Progenitor cell of endocrine pancreas (in vitro differentiated cells): ENCODE data around the gene FNDC5. TPM values are rescaled to one million over a fixed set of nuclear protein-coding genes. Genes with fewer than 3 reads are reported as not detected.

Experiments used
- DNase-seq: peaks from one replicate; pipeline ENCODE4 v3.0.0; 2021; ENCODE audit warnings: low spot score; ENCODE audit not compliant: unreplicated experiment
- H3K27ac Mint-ChIP-seq: 2 replicates; pipeline ENCODE4 v1.8.0; 2021; ENCODE audit warnings: mild to moderate bottlenecking, moderate library complexity, mixed read lengths
- H3K27me3 Mint-ChIP-seq: 2 replicates; pipeline ENCODE4 v1.8.0; 2021; ENCODE audit warnings: mixed read lengths
- H3K36me3 Mint-ChIP-seq: 2 replicates; pipeline ENCODE4 v1.8.0; 2022; ENCODE audit warnings: mixed read lengths; ENCODE audit not compliant: insufficient read depth
- H3K4me1 Mint-ChIP-seq: 2 replicates; pipeline ENCODE4 v1.8.0; 2021; ENCODE audit warnings: low read depth, mixed read lengths
- H3K4me3 Mint-ChIP-seq: 2 replicates; pipeline ENCODE4 v1.8.0; 2021; ENCODE audit warnings: low read depth, mild to moderate bottlenecking, moderate library complexity, mixed read lengths
- H3K9me3 Mint-ChIP-seq: 2 replicates; pipeline ENCODE4 v1.8.0; 2021; ENCODE audit warnings: low read depth, mixed read lengths
- CTCF ChIP-seq: fragments of 200-600 bp; sonication (generic); IDR thresholded peaks from one replicate; pipeline ENCODE4 v1.5.0; 2021; ENCODE audit warnings: antibody characterized with exemption, mild to moderate bottlenecking; ENCODE audit not compliant: unreplicated experiment
- total RNA-seq: library from RNA; stranded (reverse); gene quantifications from 2 replicates; pipeline ENCODE4 v1.2.1, GENCODE V29; 2021

FNDC5 gene
- total RNA-seq, 1 donor from 2014 or later: 6.3 TPM

GRCh38 chr1:32892368-32893197, 21.9 kb upstream of the FNDC5 start:
- peak overlapping the region; percentile 40 for H3K4me3 Mint-ChIP-seq
- DNase-seq: peak; percentile 39
- H3K4me1 Mint-ChIP-seq: peaks cover 3% of the 10 kb centered on the region
- H3K27ac Mint-ChIP-seq: no peak overlapping the region
- H3K9me3 Mint-ChIP-seq: no peaks in the 10 kb centered on the region
- H3K27me3 Mint-ChIP-seq: peaks cover 72% of the 10 kb centered on the region
- no peaks in the 10 kb centered on the region for H3K36me3 Mint-ChIP-seq
- peak; percentile 89 for TF ChIP-seq CTCF

- no peak for DNase-seq
- H3K4me1 Mint-ChIP-seq: peaks cover 3% of the 10 kb centered on the region
- no peaks in the 10 kb centered on the region for H3K36me3 Mint-ChIP-seq
- no peak overlapping the region for H3K4me3 Mint-ChIP-seq
- H3K27me3 Mint-ChIP-seq: peaks cover 74% of the 10 kb centered on the region
- TF ChIP-seq CTCF: no peak
- H3K27ac Mint-ChIP-seq: no peak overlapping the region
- H3K9me3 Mint-ChIP-seq: no peaks in the 10 kb centered on the region
Observed at GRCh38 chr1:32891630-32892029, 20.9 kb upstream of the FNDC5 start.

- H3K4me3 Mint-ChIP-seq: no peak overlapping the region
- H3K4me1 Mint-ChIP-seq: peaks cover 3% of the 10 kb centered on the region
- H3K36me3 Mint-ChIP-seq: no peaks in the 10 kb centered on the region
- no peak for TF ChIP-seq CTCF
- no peak overlapping the region for H3K27ac Mint-ChIP-seq
- peaks cover 70% of the 10 kb centered on the region for H3K27me3 Mint-ChIP-seq
- DNase-seq: no peak
- H3K9me3 Mint-ChIP-seq: no peaks in the 10 kb centered on the region
Observed at GRCh38 chr1:32891241-32891570, 20.5 kb upstream of the FNDC5 start.

DNA sequence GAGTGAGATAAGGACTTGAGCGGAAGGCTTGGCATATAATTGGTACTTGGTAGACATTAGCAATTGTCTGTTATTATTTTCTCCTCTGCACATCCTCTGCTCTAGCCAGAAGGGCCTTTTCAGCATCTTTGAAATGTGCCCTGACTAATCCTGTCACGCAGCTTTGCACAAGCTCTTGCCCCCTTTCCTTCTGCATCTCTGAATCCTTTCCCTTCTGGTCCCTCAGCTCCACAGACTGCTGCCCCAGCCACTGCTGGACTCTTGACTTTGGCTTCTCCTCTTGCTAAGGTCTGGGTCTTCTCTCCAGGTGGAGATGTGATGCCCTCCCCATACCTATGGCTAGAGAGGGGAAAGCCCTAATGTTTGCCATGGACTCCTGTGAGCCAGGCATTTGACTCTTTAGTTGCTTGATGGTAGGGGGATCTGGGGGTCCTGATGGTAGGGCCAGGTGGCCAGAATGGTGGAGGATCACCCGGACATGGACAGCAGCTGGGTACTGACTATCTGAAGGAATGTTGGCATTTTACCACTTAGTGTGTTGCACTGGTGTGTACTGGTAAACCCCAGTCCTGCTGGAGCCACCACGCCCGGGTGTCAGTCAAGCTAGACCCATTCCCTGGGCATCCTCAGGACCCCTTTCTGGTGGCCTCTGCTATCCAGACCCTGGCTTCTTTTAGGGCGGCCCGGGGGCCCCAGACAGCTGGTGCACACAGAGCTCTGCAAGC, 20.0 kb upstream of the FNDC5 start:
- H3K4me3 Mint-ChIP-seq: no peak overlapping the region
- DNase-seq: no peak
- no peak overlapping the region for H3K27ac Mint-ChIP-seq

More for the DNA sequence above, 20.0 kb upstream of the FNDC5 start:
- Mint-ChIP-seq H3K27me3 (peaks cover 69% of the 10 kb centered on the region), H3K4me1 (peaks cover 3% of the 10 kb centered on the region), H3K36me3 (no peaks in the 10 kb centered on the region), H3K9me3 (no peaks in the 10 kb centered on the region)
- TF ChIP-seq CTCF: no peak
